Sigmoid colon (tissue), 4 donors: Measurements from ENCODE around the gene CSPG4.

ENCODE experiments used
- EP300 ChIP-seq, 4 donors: sonication (generic); formaldehyde crosslinking; IDR thresholded peaks; one replicate each; pipeline ENCODE4 v1.6.1; 2017; ENCODE audit warnings: antibody characterized with exemption in 4 of 4
- TF ChIP-seq, protein P1 (sequence below), 4 experiments: fragments of 450-650 bp in 3 of 4; fragments of 200-600 bp in 1 of 4; IDR thresholded peaks; one replicate each; pipeline ENCODE4 v1.5.1; 2016 to 2019; ENCODE audit warnings: antibody characterized with exemption in 4 of 4, mild to moderate bottlenecking in 3 of 4, moderate library complexity in 2 of 4

DNA sequence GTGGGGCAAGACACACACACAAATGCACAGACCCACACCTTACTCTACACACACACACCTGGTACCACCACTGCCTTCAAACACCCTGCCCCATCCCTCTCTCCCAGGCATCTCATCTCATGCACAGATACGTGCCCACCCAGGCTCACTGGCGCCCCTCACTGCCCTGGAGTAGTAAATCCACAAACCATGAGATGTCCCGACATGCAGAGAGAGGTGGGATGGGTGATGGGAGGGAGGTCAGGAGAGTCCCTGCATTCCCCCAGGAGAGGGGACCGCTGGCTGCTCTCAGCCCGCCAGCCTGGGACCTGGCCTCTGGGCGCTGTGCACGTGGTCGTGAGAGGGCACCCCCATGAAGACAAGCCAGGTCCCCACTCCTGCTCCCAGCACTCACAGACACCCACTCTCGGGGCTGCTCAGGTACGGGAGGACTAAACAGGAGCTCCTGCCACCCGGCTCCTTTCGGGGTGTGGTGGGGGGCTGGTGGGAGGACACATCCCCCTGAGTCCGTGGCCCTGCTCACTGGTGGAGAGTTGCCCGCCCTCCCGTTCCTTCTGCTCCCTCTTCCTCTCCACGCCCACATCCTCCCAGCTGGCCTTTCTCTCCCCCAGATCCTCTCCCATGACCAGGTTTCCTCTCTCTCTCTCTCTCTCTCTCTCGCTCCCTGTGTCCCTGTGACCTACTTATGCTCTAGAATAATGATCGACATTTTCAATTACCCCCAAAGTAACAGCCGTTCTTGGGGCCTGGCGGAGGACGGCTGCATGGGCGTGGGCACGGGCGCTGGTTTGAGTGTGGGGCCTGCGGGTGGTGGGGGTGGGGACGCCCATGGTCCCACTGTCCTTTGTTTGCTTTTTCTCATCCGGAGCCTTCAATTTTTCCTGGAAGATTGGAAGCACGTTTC lies 18.9 kb upstream of the CSPG4 start:
- TF ChIP-seq EP300 (IDR thresholded peaks at IDR 0.05): no peak
- TF ChIP-seq, protein P1, sequence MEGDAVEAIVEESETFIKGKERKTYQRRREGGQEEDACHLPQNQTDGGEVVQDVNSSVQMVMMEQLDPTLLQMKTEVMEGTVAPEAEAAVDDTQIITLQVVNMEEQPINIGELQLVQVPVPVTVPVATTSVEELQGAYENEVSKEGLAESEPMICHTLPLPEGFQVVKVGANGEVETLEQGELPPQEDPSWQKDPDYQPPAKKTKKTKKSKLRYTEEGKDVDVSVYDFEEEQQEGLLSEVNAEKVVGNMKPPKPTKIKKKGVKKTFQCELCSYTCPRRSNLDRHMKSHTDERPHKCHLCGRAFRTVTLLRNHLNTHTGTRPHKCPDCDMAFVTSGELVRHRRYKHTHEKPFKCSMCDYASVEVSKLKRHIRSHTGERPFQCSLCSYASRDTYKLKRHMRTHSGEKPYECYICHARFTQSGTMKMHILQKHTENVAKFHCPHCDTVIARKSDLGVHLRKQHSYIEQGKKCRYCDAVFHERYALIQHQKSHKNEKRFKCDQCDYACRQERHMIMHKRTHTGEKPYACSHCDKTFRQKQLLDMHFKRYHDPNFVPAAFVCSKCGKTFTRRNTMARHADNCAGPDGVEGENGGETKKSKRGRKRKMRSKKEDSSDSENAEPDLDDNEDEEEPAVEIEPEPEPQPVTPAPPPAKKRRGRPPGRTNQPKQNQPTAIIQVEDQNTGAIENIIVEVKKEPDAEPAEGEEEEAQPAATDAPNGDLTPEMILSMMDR (IDR thresholded peaks at IDR 0.05): no peak
